Activated T-helper 1 cell treated with anti-CD3 and anti-CD28 coated beads, Interleukin-2, amount 50 U/mL, for 16 hours (primary cell): ENCODE results near the gene PSMC3.
A peak's percentile ranks its signal among the peaks of the same experiment; 100 is the strongest.

Experiments
- DNase-seq, 2 donors: peaks; one replicate each; pipeline ENCODE4 v3.0.0-alpha.2; 2020; ENCODE audit warnings: low read depth in 1 of 2, low spot score in 1 of 2

Gene PSMC3

GRCh38 chr11:47395223-47396048 lies 30.8 kb downstream of the PSMC3 start:
- DNase-seq, result no peak

GRCh38 chr11:47394322-47395222 lies 31.7 kb downstream of the PSMC3 start:
- peak in 1 of 2 donors; percentile 39 for DNase-seq

- DNase-seq, result no peak
These were observed 32.3 kb downstream of the PSMC3 start for GRCh38 chr11:47394050-47394321.

- no peak for DNase-seq
These were observed 32.8 kb downstream of the PSMC3 start for GRCh38 chr11:47393163-47394049.

- no peak for DNase-seq
These were observed 33.6 kb downstream of the PSMC3 start for GRCh38 chr11:47392546-47393162.

- no peak for DNase-seq
These were observed 34.4 kb downstream of the PSMC3 start for GRCh38 chr11:47391711-47392432.

- DNase-seq, result no peak
These were observed 35.1 kb downstream of the PSMC3 start for GRCh38 chr11:47391077-47391583.

GRCh38 chr11:47390422-47390760 lies 35.8 kb downstream of the PSMC3 start:
- DNase-seq, result no peak

- DNase-seq, result no peak
These were observed 36.4 kb downstream of the PSMC3 start for GRCh38 chr11:47389577-47390421.

- no peak for DNase-seq
These were observed 37.3 kb downstream of the PSMC3 start for GRCh38 chr11:47388697-47389576.

GRCh38 chr11:47387944-47388696 lies 38.1 kb downstream of the PSMC3 start:
- no peak for DNase-seq

GRCh38 chr11:47384498-47384897 lies 41.7 kb downstream of the PSMC3 start:
- DNase-seq, result no peak

GRCh38 chr11:47383071-47383470 lies 43.2 kb downstream of the PSMC3 start:
- no peak for DNase-seq

GRCh38 chr11:47380078-47380477 lies 46.2 kb downstream of the PSMC3 start:
- DNase-seq, result no peak

GRCh38 chr11:47379317-47379716 lies 46.9 kb downstream of the PSMC3 start:
- DNase-seq, result no peak

GRCh38 chr11:47378836-47379170 lies 47.4 kb downstream of the PSMC3 start:
- DNase-seq, result no peak

- DNase-seq, result no peak
These were observed 48.0 kb downstream of the PSMC3 start, which contains the start of gene SPI1 for GRCh38 chr11:47378010-47378835. TSS of gene SPI1 (minus strand) at chr11:47378547. CDS start at chr11:47378353, 194 bp downstream.
